Measurements from ENCODE around the gene SV2C.

SV2C gene

GRCh38 chr5:76305269-76305668, 222.1 kb downstream of the SV2C start:
- Histone ChIP-seq H3K4me2 (ENCODE audit: low read length) (no peak overlapping the region), H3K79me2 (no peaks in the 10 kb centered on the region), H3K27ac (no peak overlapping the region), H3K9me3 (ENCODE audit: control insufficient read depth, low read length) (no peaks in the 10 kb centered on the region), H3K36me3 (ENCODE audit: control insufficient read depth, insufficient read depth, low read length) (no peaks in the 10 kb centered on the region), H3K4me1 (peaks cover 3% of the 10 kb centered on the region), H3K9ac (no peak overlapping the region), H3K27me3 (ENCODE audit: control insufficient read depth, insufficient read depth, low read length) (no peaks in the 10 kb centered on the region), H2AFZ (no peak overlapping the region), H3K4me3 (ENCODE audit: low read depth, low read length) (no peak overlapping the region)
- TF ChIP-seq CTCF (IDR thresholded peaks at IDR 0.05), result no peak

GRCh38 chr5:76305775-76306174, 222.6 kb downstream of the SV2C start:
- Histone ChIP-seq H3K4me1 (peaks cover 3% of the 10 kb centered on the region), H3K4me3 (ENCODE audit: low read depth, low read length) (no peak overlapping the region), H3K27me3 (ENCODE audit: control insufficient read depth, insufficient read depth, low read length) (no peaks in the 10 kb centered on the region), H3K79me2 (no peaks in the 10 kb centered on the region), H3K9me3 (ENCODE audit: control insufficient read depth, low read length) (no peaks in the 10 kb centered on the region), H3K36me3 (ENCODE audit: control insufficient read depth, insufficient read depth, low read length) (no peaks in the 10 kb centered on the region), H3K4me2 (ENCODE audit: low read length) (no peak overlapping the region), H3K9ac (no peak overlapping the region), H2AFZ (no peak overlapping the region), H3K27ac (no peak overlapping the region)
- no peak for TF ChIP-seq CTCF (IDR thresholded peaks at IDR 0.05)

- no peak overlapping the region for H3K27ac ChIP-seq
- H3K4me3 ChIP-seq (ENCODE audit: low read depth, low read length), result no peak overlapping the region
- no peaks in the 10 kb centered on the region for H3K27me3 ChIP-seq (ENCODE audit: control insufficient read depth, insufficient read depth, low read length)
- no peak overlapping the region for H3K4me2 ChIP-seq (ENCODE audit: low read length)
- no peak overlapping the region for H3K9ac ChIP-seq
- H3K36me3 ChIP-seq (ENCODE audit: control insufficient read depth, insufficient read depth, low read length), result no peaks in the 10 kb centered on the region
- H3K79me2 ChIP-seq, result no peaks in the 10 kb centered on the region
- H3K9me3 ChIP-seq (ENCODE audit: control insufficient read depth, low read length), result no peaks in the 10 kb centered on the region
- no peak for TF ChIP-seq CTCF (IDR thresholded peaks at IDR 0.05)
- peaks cover 3% of the 10 kb centered on the region for H3K4me1 ChIP-seq
- no peak overlapping the region for H2AFZ ChIP-seq
These were observed 227.0 kb downstream of the SV2C start for GRCh38 chr5:76310208-76310607.

GRCh38 chr5:76312783-76313182, 229.6 kb downstream of the SV2C start:
- no peaks in the 10 kb centered on the region for H3K79me2 ChIP-seq

More at GRCh38 chr5:76312783-76313182, 229.6 kb downstream of the SV2C start:
- Histone ChIP-seq H3K27ac (no peak overlapping the region), H3K4me3 (ENCODE audit: low read depth, low read length) (no peak overlapping the region), H3K9me3 (ENCODE audit: control insufficient read depth, low read length) (no peaks in the 10 kb centered on the region), H2AFZ (no peak overlapping the region), H3K9ac (no peak overlapping the region), H3K36me3 (ENCODE audit: control insufficient read depth, insufficient read depth, low read length) (no peaks in the 10 kb centered on the region), H3K4me2 (ENCODE audit: low read length) (no peak overlapping the region), H3K27me3 (ENCODE audit: control insufficient read depth, insufficient read depth, low read length) (no peaks in the 10 kb centered on the region), H3K4me1 (peaks cover 3% of the 10 kb centered on the region)
- no peak for TF ChIP-seq CTCF (IDR thresholded peaks at IDR 0.05)
